Measurements from ENCODE around the gene CRKL. TPM values are rescaled to one million over a fixed set of nuclear protein-coding genes. Genes with fewer than 3 reads are reported as not detected.

The CRKL gene
- total RNA-seq, 1 donor from 2014 or later, result 91.0 TPM

DNA sequence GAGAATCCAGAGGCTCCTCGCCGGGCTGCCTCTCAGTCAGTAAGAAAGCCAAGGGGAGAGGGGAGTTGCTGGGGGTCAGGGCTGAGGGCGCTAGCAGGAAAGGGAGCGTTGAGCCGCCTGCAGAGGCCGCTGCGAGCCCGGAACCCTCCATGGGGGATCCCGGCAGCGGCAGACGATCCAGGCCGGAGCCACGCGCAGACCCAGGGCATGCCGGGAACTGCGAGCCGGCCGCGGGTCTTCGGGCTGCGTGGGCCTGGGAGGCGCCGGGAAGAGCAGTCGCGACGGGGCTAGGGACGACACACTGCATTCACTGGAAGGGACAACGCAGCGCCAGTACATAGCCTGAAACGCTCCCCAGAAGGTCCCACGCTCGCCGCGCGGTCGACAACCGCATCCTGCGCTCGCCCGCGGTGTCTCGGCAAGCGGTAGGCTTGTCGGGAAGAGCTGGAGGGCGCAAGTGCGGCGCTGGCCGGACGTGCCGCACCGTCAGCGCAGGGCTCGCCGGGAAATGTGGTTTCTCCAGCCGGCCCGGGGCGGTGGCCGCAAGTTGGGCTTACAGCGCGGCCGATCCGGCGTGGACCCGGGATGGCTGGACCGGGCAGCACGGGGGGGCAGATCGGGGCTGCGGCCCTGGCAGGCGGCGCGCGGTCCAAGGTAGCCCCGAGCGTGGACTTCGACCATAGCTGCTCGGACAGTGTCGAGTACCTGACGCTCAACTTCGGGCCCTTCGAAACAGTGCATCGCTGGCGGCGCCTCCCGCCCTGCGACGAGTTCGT, 64.8 kb downstream of the CRKL start, which contains the start of gene LZTR1:
LZTR1 (plus strand) TSS at position 511 of the 776 bp plus-strand sequence; CDS start at position 586, 75 bp downstream.
- H3K27ac ChIP-seq, result peak within 1 kb of the TSS; percentile 40
- no peak for TF ChIP-seq EZH2phosphoT487 (IDR thresholded peaks at IDR 0.05)
- TF ChIP-seq EZH2 (IDR thresholded peaks at IDR 0.05), result peak; percentile 48
- TF ChIP-seq, protein P1, sequence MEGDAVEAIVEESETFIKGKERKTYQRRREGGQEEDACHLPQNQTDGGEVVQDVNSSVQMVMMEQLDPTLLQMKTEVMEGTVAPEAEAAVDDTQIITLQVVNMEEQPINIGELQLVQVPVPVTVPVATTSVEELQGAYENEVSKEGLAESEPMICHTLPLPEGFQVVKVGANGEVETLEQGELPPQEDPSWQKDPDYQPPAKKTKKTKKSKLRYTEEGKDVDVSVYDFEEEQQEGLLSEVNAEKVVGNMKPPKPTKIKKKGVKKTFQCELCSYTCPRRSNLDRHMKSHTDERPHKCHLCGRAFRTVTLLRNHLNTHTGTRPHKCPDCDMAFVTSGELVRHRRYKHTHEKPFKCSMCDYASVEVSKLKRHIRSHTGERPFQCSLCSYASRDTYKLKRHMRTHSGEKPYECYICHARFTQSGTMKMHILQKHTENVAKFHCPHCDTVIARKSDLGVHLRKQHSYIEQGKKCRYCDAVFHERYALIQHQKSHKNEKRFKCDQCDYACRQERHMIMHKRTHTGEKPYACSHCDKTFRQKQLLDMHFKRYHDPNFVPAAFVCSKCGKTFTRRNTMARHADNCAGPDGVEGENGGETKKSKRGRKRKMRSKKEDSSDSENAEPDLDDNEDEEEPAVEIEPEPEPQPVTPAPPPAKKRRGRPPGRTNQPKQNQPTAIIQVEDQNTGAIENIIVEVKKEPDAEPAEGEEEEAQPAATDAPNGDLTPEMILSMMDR (IDR thresholded peaks at IDR 0.05), result peak; percentile 49
- peaks cover 11% of the 10 kb centered on the region for H3K27me3 Mint-ChIP-seq (ENCODE audit: insufficient read depth, low read depth)

DNA sequence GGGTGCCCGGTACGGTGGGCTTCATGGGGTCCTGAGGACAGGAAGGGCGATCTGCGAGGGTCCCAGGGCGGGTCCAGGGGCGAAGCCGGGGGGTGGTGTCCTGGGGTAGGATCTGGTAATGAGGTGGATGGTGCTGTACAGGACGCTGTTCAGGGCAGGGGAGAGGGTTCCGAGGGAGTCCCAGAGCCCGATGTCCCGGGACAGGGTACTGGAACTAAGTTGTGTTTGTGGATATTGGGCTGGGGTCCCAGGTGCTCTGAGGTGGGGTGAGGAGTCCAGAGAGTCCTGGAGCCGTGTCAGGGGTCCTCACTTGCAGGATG, 65.3 kb downstream of the CRKL start:
- peak overlapping the region; percentile 99 for H3K4me3 Mint-ChIP-seq
- Histone ChIP-seq H4K20me1 (ENCODE audit: low read depth) (no peaks in the 10 kb centered on the region), H3K9ac (peak overlapping the region; percentile 54), H3F3A (ENCODE audit: low read depth) (peaks cover 28% of the 10 kb centered on the region), H3K79me2 (ENCODE audit: low read depth) (peaks cover 22% of the 10 kb centered on the region), H3K9me3 (ENCODE audit: low read depth) (no peaks in the 10 kb centered on the region), H3K4me1 (peaks cover 24% of the 10 kb centered on the region), H3K27ac (no peak overlapping the region), H3K4me2 (peak overlapping the region; percentile 92), H2AFZ (replicated peaks) (peak overlapping the region; percentile 75), H3K36me3 (no peaks in the 10 kb centered on the region), H3K27me3 (no peaks in the 10 kb centered on the region), H3K4me3 (peak overlapping the region; percentile 66)
- peaks cover 7% of the 10 kb centered on the region for H3K27me3 Mint-ChIP-seq (ENCODE audit: insufficient read depth, low read depth)
- H3K9me3 Mint-ChIP-seq, result no peaks in the 10 kb centered on the region
- TF ChIP-seq EZH2phosphoT487 (IDR thresholded peaks at IDR 0.05) (no peak), EZH2 (IDR thresholded peaks at IDR 0.05) (no peak)
- TF ChIP-seq, protein P1 (IDR thresholded peaks at IDR 0.05), result no peak
- H3K4me1 Mint-ChIP-seq, result peaks cover 26% of the 10 kb centered on the region
- peak overlapping the region; percentile 97 for H3K27ac Mint-ChIP-seq
- peaks cover 12% of the 10 kb centered on the region for H3K36me3 Mint-ChIP-seq
- DNase-seq (ENCODE audit: low spot score), result no peak

More for the DNA sequence above, 64.8 kb downstream of the CRKL start, which contains the start of gene LZTR1:
- DNase-seq (ENCODE audit: low spot score), result peak; percentile 91
- Histone ChIP-seq H3K27me3 (no peaks in the 10 kb centered on the region), H3K36me3 (no peaks in the 10 kb centered on the region), H3F3A (ENCODE audit: low read depth) (peaks cover 28% of the 10 kb centered on the region), H3K4me3 (peak within 1 kb of the TSS; percentile 66), H3K79me2 (ENCODE audit: low read depth) (peaks cover 22% of the 10 kb centered on the region), H3K4me2 (peak within 1 kb of the TSS; percentile 92), H3K4me1 (peaks cover 24% of the 10 kb centered on the region), H4K20me1 (ENCODE audit: low read depth) (no peaks in the 10 kb centered on the region), H2AFZ (replicated peaks) (peak within 1 kb of the TSS; percentile 75), H3K9me3 (ENCODE audit: low read depth) (no peaks in the 10 kb centered on the region), H3K9ac (peak within 1 kb of the TSS; percentile 66)
- Mint-ChIP-seq H3K27ac (peak within 1 kb of the TSS; percentile 97), H3K36me3 (peaks cover 12% of the 10 kb centered on the region), H3K4me1 (peaks cover 26% of the 10 kb centered on the region), H3K9me3 (no peaks in the 10 kb centered on the region), H3K4me3 (peak within 1 kb of the TSS; percentile 99)

DNA sequence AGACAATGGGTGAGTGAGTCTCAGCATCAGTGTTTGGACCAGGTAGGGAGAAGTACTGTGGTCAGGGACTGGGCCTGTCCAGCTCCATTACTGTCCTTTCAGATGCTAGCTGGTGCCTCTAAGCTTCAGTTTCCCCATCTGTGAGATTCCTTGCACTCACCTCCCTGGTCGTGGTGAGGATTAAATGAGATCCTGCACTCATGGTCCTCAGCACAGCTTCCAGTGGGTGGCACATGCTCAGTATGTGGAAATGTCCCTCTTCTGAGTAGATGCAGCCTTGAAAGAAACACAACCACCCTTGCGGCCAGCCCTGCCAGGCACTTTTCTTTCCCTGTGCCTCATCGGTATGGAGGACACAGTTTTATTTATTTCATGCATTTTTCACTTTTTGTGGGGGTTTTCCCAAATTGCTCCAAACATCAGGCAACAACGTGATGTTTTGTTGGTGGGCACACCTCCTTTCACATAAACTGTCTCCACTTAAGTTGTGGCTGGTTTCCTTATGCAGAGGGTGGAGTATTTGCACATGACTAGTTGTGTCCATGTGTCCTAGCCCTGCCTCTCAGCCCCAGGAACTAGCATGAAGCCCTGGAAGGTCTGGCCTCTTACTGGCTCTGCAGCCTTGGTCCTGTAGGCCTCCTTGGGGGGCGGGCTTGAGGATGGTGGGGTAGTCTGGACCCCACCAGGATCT, 66.0 kb downstream of the CRKL start:
- Histone ChIP-seq H3K9me3 (ENCODE audit: low read depth) (no peaks in the 10 kb centered on the region), H3K4me3 (peak overlapping the region; percentile 66), H3K27ac (no peak overlapping the region), H3K79me2 (ENCODE audit: low read depth) (peaks cover 22% of the 10 kb centered on the region), H3K4me1 (peaks cover 24% of the 10 kb centered on the region), H4K20me1 (ENCODE audit: low read depth) (no peaks in the 10 kb centered on the region), H3F3A (ENCODE audit: low read depth) (peaks cover 28% of the 10 kb centered on the region), H3K9ac (no peak overlapping the region), H3K4me2 (peak overlapping the region; percentile 92), H2AFZ (replicated peaks) (no peak overlapping the region), H3K36me3 (no peaks in the 10 kb centered on the region), H3K27me3 (no peaks in the 10 kb centered on the region)
- Mint-ChIP-seq H3K36me3 (peaks cover 12% of the 10 kb centered on the region), H3K4me3 (peak overlapping the region; percentile 99), H3K9me3 (no peaks in the 10 kb centered on the region), H3K27ac (peak overlapping the region; percentile 97), H3K4me1 (peaks cover 26% of the 10 kb centered on the region), H3K27me3 (ENCODE audit: insufficient read depth, low read depth) (peaks cover 5% of the 10 kb centered on the region)
- DNase-seq (ENCODE audit: low spot score), result no peak
- TF ChIP-seq EZH2 (IDR thresholded peaks at IDR 0.05) (no peak), EZH2phosphoT487 (IDR thresholded peaks at IDR 0.05) (no peak)
- TF ChIP-seq, protein P1 (IDR thresholded peaks at IDR 0.05), result no peak

Measured in neural progenitor cell (in vitro differentiated cells).